GM13977 (cell line): ENCODE measurements around the gene AFAP1.

Source experiments
- DNase-seq: peaks from one replicate; pipeline ENCODE4 v3.0.0; 2012; ENCODE audit warnings: low spot score
- CTCF ChIP-seq: IDR thresholded peaks from 2 replicates; pipeline ENCODE4 v1.5.1; 2012; ENCODE audit warnings: mild to moderate bottlenecking, control low read depth; ENCODE audit not compliant: insufficient read depth; ENCODE audit errors: extremely low read depth, missing control alignments
- in situ Hi-C: fragments of 300-500 bp; cut with MboI; formaldehyde crosslinking; loops from one replicate; pipeline ENCODE4 v1.12.0; 2022; ENCODE audit warnings: low sequenced_read_pairs, low pct_unique_long_range_greater_than_20kb, mixed read lengths, inconsistent platforms; ENCODE audit not compliant: unreplicated experiment

Gene AFAP1

GRCh38 chr4:7773401-7774180 is 166.1 kb downstream of the AFAP1 start:
- in situ Hi-C loops = no loop called here
- TF ChIP-seq CTCF = no peak
- DNase-seq = no peak

- no peak for TF ChIP-seq CTCF
- in situ Hi-C loops = no loop called here
- DNase-seq = no peak
Measured at GRCh38 chr4:7772711-7773385, 166.8 kb downstream of the AFAP1 start.

- in situ Hi-C loops = no loop called here
- TF ChIP-seq CTCF = no peak
- peak; percentile 90 for DNase-seq
Measured at GRCh38 chr4:7771541-7772507, 167.8 kb downstream of the AFAP1 start.

GRCh38 chr4:7771056-7771455 is 168.6 kb downstream of the AFAP1 start:
- in situ Hi-C loops = no loop called here
- TF ChIP-seq CTCF = no peak
- peak; percentile 41 for DNase-seq

GRCh38 chr4:7770224-7771050 is 169.2 kb downstream of the AFAP1 start:
- peak; percentile 74 for TF ChIP-seq CTCF
- DNase-seq = peak; percentile 67
- in situ Hi-C loops = no loop called here
